Caco-2 (cell line): Measurements from ENCODE around the gene RALGAPA1. TPM values are rescaled to one million over a fixed set of nuclear protein-coding genes. Genes with fewer than 3 reads are reported as not detected.

Source experiments
- BruUV-seq: library from RNA; stranded (reverse); fragments of 400-500 nt; replicated peaks from 2 replicates; lab custom pipeline; 2021; lab: Mats Ljungman, UMichigan
- CTCF ChIA-PET: fragments of 300-600 bp; sonication (Branson Sonifier 250); formaldehyde crosslinking; loops from one replicate; lab custom pipeline; 2022; ENCODE audit warnings: antibody characterized with exemption; lab: Charles Lee
- POLR2A ChIA-PET: fragments of 300-600 bp; sonication (Branson Sonifier 250); formaldehyde crosslinking; loops from one replicate; lab custom pipeline; 2022; ENCODE audit warnings: antibody characterized with exemption; lab: Charles Lee
- DNase-seq, 2 experiments: peaks; one replicate each; pipeline versions ENCODE4 v3.0.0 to v3.0.0-alpha.2; 2020 to 2022
- H3K27me3 ChIP-seq: replicated peaks from 2 replicates; pipeline ENCODE4 v1.6.0; 2011; ENCODE audit warnings: low read length; ENCODE audit not compliant: control insufficient read depth, insufficient read depth
- H3K36me3 ChIP-seq: 2 replicates; pipeline ENCODE4 v1.5.1; 2011; ENCODE audit warnings: low read length; ENCODE audit not compliant: control insufficient read depth, insufficient read depth
- H3K4me1 ChIP-seq: fragments of 250-450 bp; sonication (Bioruptor Pico); 2 replicates; pipeline ENCODE4 v1.5.1; 2020; ENCODE audit warnings: mild to moderate bottlenecking
- H3K4me3 ChIP-seq: 2 replicates; pipeline ENCODE4 v1.5.1; 2011; ENCODE audit warnings: low read depth, mild to moderate bottlenecking, control low read depth, low read length
- H3K9me3 ChIP-seq: fragments of 250-450 bp; sonication (Bioruptor Pico); 2 replicates; pipeline ENCODE4 v1.5.1; 2020; ENCODE audit warnings: mild to moderate bottlenecking, moderate library complexity
- H3K27ac Mint-ChIP-seq: one replicate; pipeline ENCODE4 v1.8.0; 2022; ENCODE audit warnings: mixed read lengths; ENCODE audit not compliant: unreplicated experiment
- H3K27me3 Mint-ChIP-seq: one replicate; pipeline ENCODE4 v1.8.0; 2022; ENCODE audit warnings: mixed read lengths; ENCODE audit not compliant: insufficient read depth, unreplicated experiment
- H3K36me3 Mint-ChIP-seq: one replicate; pipeline ENCODE4 v1.8.0; 2022; ENCODE audit warnings: mild to moderate bottlenecking, mixed read lengths; ENCODE audit not compliant: insufficient read depth, unreplicated experiment
- H3K4me1 Mint-ChIP-seq: one replicate; pipeline ENCODE4 v1.8.0; 2022; ENCODE audit warnings: low read depth, mixed read lengths; ENCODE audit not compliant: unreplicated experiment
- H3K4me3 Mint-ChIP-seq: one replicate; pipeline ENCODE4 v1.8.0; 2022; ENCODE audit warnings: mild to moderate bottlenecking, moderate library complexity, mixed read lengths; ENCODE audit not compliant: unreplicated experiment
- H3K9me3 Mint-ChIP-seq: one replicate; pipeline ENCODE4 v1.8.0; 2022; ENCODE audit warnings: mixed read lengths; ENCODE audit not compliant: unreplicated experiment
- intact Hi-C: fragments of 100-400 bp; cut with micrococcal nuclease; formaldehyde crosslinking; loops from one replicate; pipeline ENCODE4 v1.10.0; 2022; ENCODE audit not compliant: unreplicated experiment
- total RNA-seq: library from RNA; stranded (reverse); gene quantifications from 2 replicates; pipeline ENCODE4 v1.2.3, GENCODE V29; 2022
- TF ChIP-seq, protein P1 (sequence below), 2 experiments: fragments of 200-600 bp in 1 of 2; IDR thresholded peaks; 1 replicate in 1 of 2; 2 replicates in 1 of 2; pipeline versions ENCODE4 v1.5.1 to v1.8.0; 2011 to 2022; ENCODE audit warnings: antibody characterized with exemption in 1 of 2, control low read depth in 1 of 2, inconsistent platforms in 1 of 2, low read depth in 1 of 2, low read length in 1 of 2, mild to moderate bottlenecking in 1 of 2, moderate library complexity in 1 of 2; ENCODE audit not compliant: insufficient read depth in 1 of 2, severe bottlenecking in 1 of 2, unreplicated experiment in 1 of 2

RALGAPA1 gene
- total RNA-seq, 1 experiment from 2014 or later, result 28.9 TPM

DNA sequence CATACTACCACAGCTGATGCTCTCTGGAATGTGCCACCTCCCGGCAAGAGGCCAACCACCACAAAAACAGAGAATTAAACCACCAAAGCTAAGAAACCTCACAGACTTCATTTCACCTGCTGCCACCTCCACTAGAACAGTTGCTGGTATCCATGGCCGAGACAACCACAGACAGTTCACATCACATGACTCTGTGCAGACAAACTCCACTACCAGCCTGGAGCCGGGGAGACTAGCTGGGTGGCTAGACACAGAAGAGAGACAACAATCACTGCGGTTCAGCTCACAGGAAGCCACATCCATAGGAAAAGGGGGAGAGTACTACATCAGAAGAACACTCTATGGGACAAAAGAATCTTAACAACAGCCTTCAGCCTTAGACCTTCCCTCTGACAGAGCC is 78.2 kb downstream of the RALGAPA1 start:
- TF ChIP-seq, protein P1, sequence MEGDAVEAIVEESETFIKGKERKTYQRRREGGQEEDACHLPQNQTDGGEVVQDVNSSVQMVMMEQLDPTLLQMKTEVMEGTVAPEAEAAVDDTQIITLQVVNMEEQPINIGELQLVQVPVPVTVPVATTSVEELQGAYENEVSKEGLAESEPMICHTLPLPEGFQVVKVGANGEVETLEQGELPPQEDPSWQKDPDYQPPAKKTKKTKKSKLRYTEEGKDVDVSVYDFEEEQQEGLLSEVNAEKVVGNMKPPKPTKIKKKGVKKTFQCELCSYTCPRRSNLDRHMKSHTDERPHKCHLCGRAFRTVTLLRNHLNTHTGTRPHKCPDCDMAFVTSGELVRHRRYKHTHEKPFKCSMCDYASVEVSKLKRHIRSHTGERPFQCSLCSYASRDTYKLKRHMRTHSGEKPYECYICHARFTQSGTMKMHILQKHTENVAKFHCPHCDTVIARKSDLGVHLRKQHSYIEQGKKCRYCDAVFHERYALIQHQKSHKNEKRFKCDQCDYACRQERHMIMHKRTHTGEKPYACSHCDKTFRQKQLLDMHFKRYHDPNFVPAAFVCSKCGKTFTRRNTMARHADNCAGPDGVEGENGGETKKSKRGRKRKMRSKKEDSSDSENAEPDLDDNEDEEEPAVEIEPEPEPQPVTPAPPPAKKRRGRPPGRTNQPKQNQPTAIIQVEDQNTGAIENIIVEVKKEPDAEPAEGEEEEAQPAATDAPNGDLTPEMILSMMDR (IDR thresholded peaks at IDR 0.05; ENCODE audit: insufficient read depth in 1 of 2, low read depth in 1 of 2, low read length in 1 of 2, severe bottlenecking in 1 of 2, unreplicated experiment in 1 of 2), result no peak
- Histone ChIP-seq H3K36me3 (no peaks in the 10 kb centered on the region), H3K27me3 (no peaks in the 10 kb centered on the region), H3K9me3 (no peaks in the 10 kb centered on the region), H3K4me1 (no peaks in the 10 kb centered on the region), H3K4me3 (no peak overlapping the region)
- H3K36me3 Mint-ChIP-seq, result no peaks in the 10 kb centered on the region
- H3K4me1 Mint-ChIP-seq, result no peaks in the 10 kb centered on the region
- H3K27me3 Mint-ChIP-seq, result no peaks in the 10 kb centered on the region
- H3K9me3 Mint-ChIP-seq, result peaks cover 12% of the 10 kb centered on the region
- H3K27ac Mint-ChIP-seq, result no peak overlapping the region
- BruUV-seq, result no TSS peak
- ChIA-PET CTCF (no interaction called here), POLR2A (no interaction called here)
- no peak overlapping the region for H3K4me3 Mint-ChIP-seq
- DNase-seq, result no peak
- intact Hi-C loops, result no loop called here

DNA sequence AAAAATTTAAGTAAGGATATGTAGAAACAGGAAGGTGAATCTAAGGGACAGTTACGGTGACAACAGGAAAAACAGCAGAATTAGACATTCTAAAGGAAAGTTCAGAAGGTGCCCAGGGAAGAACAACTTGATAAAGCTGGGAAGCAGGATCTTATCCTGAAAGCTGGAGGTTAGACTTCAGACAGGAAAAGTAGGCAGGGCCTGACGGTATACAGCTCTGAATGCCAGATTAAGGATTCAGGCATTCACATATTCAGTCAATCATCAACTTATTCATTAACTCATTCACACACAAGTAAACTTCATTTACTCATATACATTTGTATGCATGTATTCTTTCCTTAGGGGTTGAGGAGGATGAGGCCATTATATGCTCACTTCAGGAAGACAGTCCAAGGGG is 81.3 kb downstream of the RALGAPA1 start:
- intact Hi-C loops, result no loop called here
- Mint-ChIP-seq H3K9me3 (no peaks in the 10 kb centered on the region), H3K4me3 (no peak overlapping the region), H3K36me3 (no peaks in the 10 kb centered on the region), H3K27ac (no peak overlapping the region), H3K4me1 (no peaks in the 10 kb centered on the region), H3K27me3 (no peaks in the 10 kb centered on the region)
- TF ChIP-seq, protein P1 (IDR thresholded peaks at IDR 0.05; ENCODE audit: insufficient read depth in 1 of 2, low read depth in 1 of 2, low read length in 1 of 2, severe bottlenecking in 1 of 2, unreplicated experiment in 1 of 2), result no peak
- BruUV-seq, result no TSS peak
- H3K4me3 ChIP-seq, result no peak overlapping the region
- H3K27me3 ChIP-seq, result no peaks in the 10 kb centered on the region
- H3K36me3 ChIP-seq, result no peaks in the 10 kb centered on the region
- POLR2A ChIA-PET, result no interaction called here
- no peaks in the 10 kb centered on the region for H3K4me1 ChIP-seq
- no peak for DNase-seq
- no peaks in the 10 kb centered on the region for H3K9me3 ChIP-seq
- CTCF ChIA-PET, result no interaction called here

DNA sequence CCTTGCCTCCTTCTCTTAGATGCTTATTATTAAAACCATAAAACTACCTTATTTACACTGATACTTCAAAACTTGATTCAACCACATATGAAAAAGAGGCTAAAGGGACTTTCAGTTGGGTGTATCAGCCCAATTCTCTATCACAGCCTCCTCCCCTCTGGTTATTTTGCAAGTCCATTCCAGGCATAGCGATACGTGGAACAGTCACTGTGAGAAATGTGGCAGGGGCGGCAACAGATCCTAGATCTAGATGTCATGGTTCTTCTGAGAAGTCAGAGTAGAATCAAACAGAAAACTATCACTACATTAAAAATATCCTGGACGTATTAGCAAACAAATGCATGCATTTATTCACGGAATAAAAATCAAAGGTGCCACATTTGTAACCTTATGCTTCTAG is 83.2 kb downstream of the RALGAPA1 start:
- no peak for DNase-seq
- TF ChIP-seq, protein P1 (IDR thresholded peaks at IDR 0.05; ENCODE audit: insufficient read depth in 1 of 2, low read depth in 1 of 2, low read length in 1 of 2, severe bottlenecking in 1 of 2, unreplicated experiment in 1 of 2), result no peak
- BruUV-seq, result no TSS peak
- H3K9me3 Mint-ChIP-seq, result no peaks in the 10 kb centered on the region
- CTCF ChIA-PET, result no interaction called here
- no peak overlapping the region for H3K4me3 Mint-ChIP-seq
- H3K27me3 ChIP-seq, result no peaks in the 10 kb centered on the region
- no peaks in the 10 kb centered on the region for H3K9me3 ChIP-seq
- H3K27me3 Mint-ChIP-seq, result no peaks in the 10 kb centered on the region
- no peaks in the 10 kb centered on the region for H3K36me3 ChIP-seq
- no peaks in the 10 kb centered on the region for H3K36me3 Mint-ChIP-seq
- no peak overlapping the region for H3K27ac Mint-ChIP-seq
- POLR2A ChIA-PET, result no interaction called here
- no peak overlapping the region for H3K4me3 ChIP-seq
- no peaks in the 10 kb centered on the region for H3K4me1 Mint-ChIP-seq
- intact Hi-C loops, result no loop called here
- no peaks in the 10 kb centered on the region for H3K4me1 ChIP-seq
